ENCODE measurements around the gene HSPA8.
"Not testable (repeated sequence)": the region's sequence is repeated elsewhere in the genome, so short reads cannot be mapped to it uniquely, and the experiment has no call there.

Gene HSPA8

DNA sequence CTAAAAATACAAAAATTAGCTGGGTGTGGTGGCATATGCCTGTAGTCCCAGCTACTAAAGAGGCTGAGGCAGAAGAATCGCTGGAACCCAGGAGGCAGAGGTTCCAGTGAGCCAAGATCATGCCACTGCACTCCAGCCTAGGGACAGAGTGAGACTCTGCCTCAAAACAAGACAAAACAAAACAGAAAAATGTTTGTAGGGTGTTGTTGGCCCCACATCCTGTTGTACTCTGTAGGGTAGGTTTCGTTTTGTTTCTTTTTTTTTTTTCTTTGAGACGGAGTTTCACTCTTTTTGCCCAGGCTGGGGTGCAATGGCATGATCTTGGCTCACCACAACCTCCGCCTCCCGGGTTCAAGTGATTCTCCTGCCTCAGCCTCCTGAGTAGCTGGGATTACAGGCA lies 25.7 kb upstream of the HSPA8 start:
- not testable (repeated sequence) for H3K9ac ChIP-seq (ENCODE audit: low read depth, low read length, poor library complexity); H3K36me3 ChIP-seq (replicated peaks in 1 of 2; ENCODE audit: control insufficient read depth in 2 of 2, insufficient read depth in 2 of 2, low read length in 2 of 2); H3K4ac ChIP-seq (ENCODE audit: low read length); H2BK5ac ChIP-seq (ENCODE audit: low read length); H2BK12ac ChIP-seq (ENCODE audit: low read length); H4K8ac ChIP-seq (ENCODE audit: low read depth, low read length); H3K9me3 ChIP-seq (replicated peaks in 1 of 2; ENCODE audit: control insufficient read depth in 2 of 2, insufficient read depth in 1 of 2, low read depth in 1 of 2, low read length in 2 of 2); H3K23ac ChIP-seq (ENCODE audit: low read depth, low read length, poor library complexity); H4K91ac ChIP-seq (ENCODE audit: low read depth, low read length, poor library complexity); H3K79me1 ChIP-seq (ENCODE audit: low read depth, low read length); H3K4me3 ChIP-seq (ENCODE audit: low read length in 2 of 2); H3K18ac ChIP-seq (ENCODE audit: low read length); H2BK15ac ChIP-seq (ENCODE audit: low read length); H3K27ac ChIP-seq (replicated peaks; ENCODE audit: low read length); H3K4me1 ChIP-seq (ENCODE audit: control insufficient read depth in 2 of 2, insufficient read depth in 1 of 2, low read depth in 1 of 2, low read length in 2 of 2); H2AK5ac ChIP-seq (ENCODE audit: low read depth, low read length); H3K27me3 ChIP-seq (ENCODE audit: control insufficient read depth in 3 of 3, insufficient read depth in 3 of 3, low read depth in 1 of 3, low read length in 3 of 3); H3K4me2 ChIP-seq (ENCODE audit: insufficient read depth, low read length, poor library complexity, severe bottlenecking); H3K14ac ChIP-seq (ENCODE audit: low read length); H2AFZ ChIP-seq (ENCODE audit: low read length); DNase-seq (ENCODE audit: low spot score); H2BK120ac ChIP-seq (ENCODE audit: low read depth, low read length)
- no CpG with 5 or more reads among the region's 5 CpGs for WGBS, 2 donors (ENCODE audit: extremely low coverage in 2 of 2, insufficient read length in 2 of 2, insufficient replicate concordance in 1 of 2)

DNA sequence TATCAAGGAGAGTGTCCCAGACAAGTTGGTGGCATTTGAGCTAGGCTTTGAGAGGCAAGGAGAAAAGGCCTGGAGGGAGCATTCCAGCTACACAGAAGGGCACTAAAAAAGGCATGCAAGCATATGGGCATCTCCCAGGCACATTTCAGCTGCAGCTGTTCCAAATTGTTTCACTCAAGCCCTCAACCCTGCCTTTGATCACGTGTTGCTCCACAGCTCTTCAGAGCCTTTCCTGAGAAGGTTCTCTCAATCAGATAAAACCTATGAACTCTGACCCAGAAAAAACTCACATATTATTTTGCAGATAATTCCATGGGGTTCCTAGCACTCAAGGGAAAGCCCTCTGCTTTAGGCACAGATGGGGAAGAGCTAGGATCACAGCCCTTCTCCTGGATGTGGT lies 24.4 kb upstream of the HSPA8 start:
- H3K27ac ChIP-seq (replicated peaks; ENCODE audit: low read length) = no peak overlapping the region

DNA sequence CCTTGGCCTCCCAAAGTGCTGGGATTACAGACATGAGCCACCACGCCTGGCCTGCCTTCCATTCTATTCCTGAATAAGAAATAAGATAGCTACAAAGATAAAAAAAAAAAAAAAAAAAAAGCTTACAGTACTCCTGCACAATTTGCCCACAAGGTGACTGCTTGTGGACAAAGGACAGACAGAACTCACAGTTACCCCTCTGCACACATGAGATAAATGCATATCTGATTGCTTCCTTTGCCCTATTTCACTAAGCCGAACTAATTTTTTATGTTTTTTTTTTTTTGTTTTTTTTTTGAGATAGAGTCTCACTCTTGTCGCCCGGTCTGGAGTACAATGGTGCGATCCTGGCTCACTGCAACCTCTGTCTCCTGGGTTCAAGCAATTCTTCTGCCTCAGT lies 23.6 kb upstream of the HSPA8 start:
- Histone ChIP-seq H3K36me3 (replicated peaks in 1 of 2; ENCODE audit: control insufficient read depth in 2 of 2, insufficient read depth in 2 of 2, low read length in 2 of 2) (no peaks in the 10 kb centered on the region), H3K27me3 (ENCODE audit: control insufficient read depth in 3 of 3, insufficient read depth in 3 of 3, low read depth in 1 of 3, low read length in 3 of 3) (no peaks in the 10 kb centered on the region), H3K14ac (ENCODE audit: low read length) (no peak overlapping the region), H3K23ac (ENCODE audit: low read depth, low read length, poor library complexity) (no peak overlapping the region), H2AFZ (ENCODE audit: low read length) (no peak overlapping the region), H4K91ac (ENCODE audit: low read depth, low read length, poor library complexity) (no peak overlapping the region), H3K9ac (ENCODE audit: low read depth, low read length, poor library complexity) (no peak overlapping the region), H2BK15ac (ENCODE audit: low read length) (no peak overlapping the region), H3K79me1 (ENCODE audit: low read depth, low read length) (no peaks in the 10 kb centered on the region), H3K4me2 (ENCODE audit: insufficient read depth, low read length, poor library complexity, severe bottlenecking) (no peak overlapping the region), H3K9me3 (replicated peaks in 1 of 2; ENCODE audit: control insufficient read depth in 2 of 2, insufficient read depth in 1 of 2, low read depth in 1 of 2, low read length in 2 of 2) (peaks cover 0 to 8% of the 10 kb centered on the region in 2 donors), H2AK5ac (ENCODE audit: low read depth, low read length) (no peak overlapping the region), H2BK120ac (ENCODE audit: low read depth, low read length) (no peak overlapping the region), H2BK12ac (ENCODE audit: low read length) (no peak overlapping the region), H2BK5ac (ENCODE audit: low read length) (no peak overlapping the region), H3K4ac (ENCODE audit: low read length) (no peak overlapping the region), H3K18ac (ENCODE audit: low read length) (no peak overlapping the region), H4K8ac (ENCODE audit: low read depth, low read length) (no peak overlapping the region), H3K4me1 (ENCODE audit: control insufficient read depth in 2 of 2, insufficient read depth in 1 of 2, low read depth in 1 of 2, low read length in 2 of 2) (no peaks in the 10 kb centered on the region), H3K27ac (replicated peaks; ENCODE audit: low read length) (no peak overlapping the region), H3K4me3 (ENCODE audit: low read length in 2 of 2) (no peak overlapping the region)
- no peak for DNase-seq (ENCODE audit: low spot score)
- WGBS, 2 donors (ENCODE audit: extremely low coverage in 2 of 2, insufficient read length in 2 of 2, insufficient replicate concordance in 1 of 2) = no CpG with 5 or more reads among the region's 5 CpGs

More for the DNA sequence above, 24.4 kb upstream of the HSPA8 start:
- Histone ChIP-seq H3K79me1 (ENCODE audit: low read depth, low read length) (no peaks in the 10 kb centered on the region), H3K27me3 (ENCODE audit: control insufficient read depth in 3 of 3, insufficient read depth in 3 of 3, low read depth in 1 of 3, low read length in 3 of 3) (no peaks in the 10 kb centered on the region), H3K4me1 (ENCODE audit: control insufficient read depth in 2 of 2, insufficient read depth in 1 of 2, low read depth in 1 of 2, low read length in 2 of 2) (no peaks in the 10 kb centered on the region), H2BK120ac (ENCODE audit: low read depth, low read length) (no peak overlapping the region), H3K14ac (ENCODE audit: low read length) (no peak overlapping the region), H3K23ac (ENCODE audit: low read depth, low read length, poor library complexity) (no peak overlapping the region), H2AFZ (ENCODE audit: low read length) (no peak overlapping the region), H3K4ac (ENCODE audit: low read length) (no peak overlapping the region), H2BK15ac (ENCODE audit: low read length) (no peak overlapping the region), H3K9me3 (replicated peaks in 1 of 2; ENCODE audit: control insufficient read depth in 2 of 2, insufficient read depth in 1 of 2, low read depth in 1 of 2, low read length in 2 of 2) (peaks cover 0 to 8% of the 10 kb centered on the region in 2 donors), H3K9ac (ENCODE audit: low read depth, low read length, poor library complexity) (no peak overlapping the region), H4K8ac (ENCODE audit: low read depth, low read length) (no peak overlapping the region), H2BK5ac (ENCODE audit: low read length) (no peak overlapping the region), H2BK12ac (ENCODE audit: low read length) (no peak overlapping the region), H3K18ac (ENCODE audit: low read length) (no peak overlapping the region), H3K4me3 (ENCODE audit: low read length in 2 of 2) (no peak overlapping the region), H4K91ac (ENCODE audit: low read depth, low read length, poor library complexity) (no peak overlapping the region), H3K36me3 (replicated peaks in 1 of 2; ENCODE audit: control insufficient read depth in 2 of 2, insufficient read depth in 2 of 2, low read length in 2 of 2) (no peaks in the 10 kb centered on the region), H3K4me2 (ENCODE audit: insufficient read depth, low read length, poor library complexity, severe bottlenecking) (no peak overlapping the region), H2AK5ac (ENCODE audit: low read depth, low read length) (no peak overlapping the region)
- WGBS, 2 donors (ENCODE audit: extremely low coverage in 2 of 2, insufficient read length in 2 of 2, insufficient replicate concordance in 1 of 2) = no CpG with 5 or more reads among the region's 1 CpG
- no peak for DNase-seq (ENCODE audit: low spot score)

- Histone ChIP-seq H2BK120ac (ENCODE audit: low read depth, low read length) (no peak overlapping the region), H2BK15ac (ENCODE audit: low read length) (no peak overlapping the region), H3K36me3 (replicated peaks in 1 of 2; ENCODE audit: control insufficient read depth in 2 of 2, insufficient read depth in 2 of 2, low read length in 2 of 2) (no peaks in the 10 kb centered on the region), H3K4ac (ENCODE audit: low read length) (no peak overlapping the region), H3K9ac (ENCODE audit: low read depth, low read length, poor library complexity) (no peak overlapping the region), H3K4me3 (ENCODE audit: low read length in 2 of 2) (no peak overlapping the region), H2BK5ac (ENCODE audit: low read length) (no peak overlapping the region), H3K18ac (ENCODE audit: low read length) (no peak overlapping the region), H2BK12ac (ENCODE audit: low read length) (no peak overlapping the region), H3K4me1 (ENCODE audit: control insufficient read depth in 2 of 2, insufficient read depth in 1 of 2, low read depth in 1 of 2, low read length in 2 of 2) (no peaks in the 10 kb centered on the region), H4K8ac (ENCODE audit: low read depth, low read length) (no peak overlapping the region), H3K14ac (ENCODE audit: low read length) (no peak overlapping the region), H3K79me1 (ENCODE audit: low read depth, low read length) (no peaks in the 10 kb centered on the region), H3K4me2 (ENCODE audit: insufficient read depth, low read length, poor library complexity, severe bottlenecking) (no peak overlapping the region), H3K27me3 (ENCODE audit: control insufficient read depth in 3 of 3, insufficient read depth in 3 of 3, low read depth in 1 of 3, low read length in 3 of 3) (no peaks in the 10 kb centered on the region), H3K9me3 (replicated peaks in 1 of 2; ENCODE audit: control insufficient read depth in 2 of 2, insufficient read depth in 1 of 2, low read depth in 1 of 2, low read length in 2 of 2) (peaks cover 0 to 8% of the 10 kb centered on the region in 2 donors), H2AK5ac (ENCODE audit: low read depth, low read length) (no peak overlapping the region), H4K91ac (ENCODE audit: low read depth, low read length, poor library complexity) (no peak overlapping the region), H3K27ac (replicated peaks; ENCODE audit: low read length) (no peak overlapping the region), H3K23ac (ENCODE audit: low read depth, low read length, poor library complexity) (no peak overlapping the region), H2AFZ (ENCODE audit: low read length) (no peak overlapping the region)
- WGBS, 2 donors (ENCODE audit: extremely low coverage in 2 of 2, insufficient read length in 2 of 2, insufficient replicate concordance in 1 of 2) = no CpG with 5 or more reads among the region's 7 CpGs
- DNase-seq (ENCODE audit: low spot score) = no peak
Observed at GRCh38 chr11:123084454-123084853, 22.5 kb upstream of the HSPA8 start.
